LNCAP (cell line): ENCODE results near the gene C22orf31.

ENCODE experiments used
- CTCF ChIP-seq: fragments of 450-650 bp; IDR thresholded peaks from 2 replicates; pipeline ENCODE4 v1.5.1; 2017; ENCODE audit warnings: mild to moderate bottlenecking

C22orf31 gene

GRCh38 chr22:29048822-29049654 lies 12.6 kb downstream of the C22orf31 start:
- no peak for TF ChIP-seq CTCF

GRCh38 chr22:29044657-29045176 lies 16.9 kb downstream of the C22orf31 start:
- no peak for TF ChIP-seq CTCF

GRCh38 chr22:29043906-29044575 lies 17.6 kb downstream of the C22orf31 start:
- no peak for TF ChIP-seq CTCF

- no peak for TF ChIP-seq CTCF
Observed at GRCh38 chr22:29041408-29041807, 20.2 kb downstream of the C22orf31 start.

GRCh38 chr22:29040385-29041275 lies 21.0 kb downstream of the C22orf31 start:
- peak; percentile 96 for TF ChIP-seq CTCF

- TF ChIP-seq CTCF, result no peak
Observed at GRCh38 chr22:29039148-29039547, 22.5 kb downstream of the C22orf31 start.

- no peak for TF ChIP-seq CTCF
Observed at GRCh38 chr22:29037340-29037932, 24.2 kb downstream of the C22orf31 start.
